ENCODE measurements around the gene ZNF92. TPM values are rescaled to one million over a fixed set of nuclear protein-coding genes. Genes with fewer than 3 reads are reported as not detected.

The ZNF92 gene
- polyA plus RNA-seq, 1 of the 3 experiments (the other 2 are of a cell fraction): 1.6 TPM

GRCh38 chr7:65381742-65382141 lies 8.1 kb downstream of the ZNF92 start (continued):
- TF ChIP-seq, protein P1, sequence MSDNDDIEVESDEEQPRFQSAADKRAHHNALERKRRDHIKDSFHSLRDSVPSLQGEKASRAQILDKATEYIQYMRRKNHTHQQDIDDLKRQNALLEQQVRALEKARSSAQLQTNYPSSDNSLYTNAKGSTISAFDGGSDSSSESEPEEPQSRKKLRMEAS (IDR thresholded peaks at IDR 0.05; ENCODE audit: low read depth): no peak
- TF ChIP-seq TAF1 (IDR thresholded peaks at IDR 0.05; ENCODE audit: borderline replicate concordance, low read depth, low read length) (no peak), RFX5 (IDR thresholded peaks at IDR 0.05; ENCODE audit: low read length) (no peak), RAD21 (IDR thresholded peaks at IDR 0.05; ENCODE audit: low read length) (no peak)
- TF ChIP-seq, protein P2, sequence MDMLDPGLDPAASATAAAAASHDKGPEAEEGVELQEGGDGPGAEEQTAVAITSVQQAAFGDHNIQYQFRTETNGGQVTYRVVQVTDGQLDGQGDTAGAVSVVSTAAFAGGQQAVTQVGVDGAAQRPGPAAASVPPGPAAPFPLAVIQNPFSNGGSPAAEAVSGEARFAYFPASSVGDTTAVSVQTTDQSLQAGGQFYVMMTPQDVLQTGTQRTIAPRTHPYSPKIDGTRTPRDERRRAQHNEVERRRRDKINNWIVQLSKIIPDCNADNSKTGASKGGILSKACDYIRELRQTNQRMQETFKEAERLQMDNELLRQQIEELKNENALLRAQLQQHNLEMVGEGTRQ (IDR thresholded peaks at IDR 0.05; ENCODE audit: borderline replicate concordance, low read depth, low read length): no peak

DNA sequence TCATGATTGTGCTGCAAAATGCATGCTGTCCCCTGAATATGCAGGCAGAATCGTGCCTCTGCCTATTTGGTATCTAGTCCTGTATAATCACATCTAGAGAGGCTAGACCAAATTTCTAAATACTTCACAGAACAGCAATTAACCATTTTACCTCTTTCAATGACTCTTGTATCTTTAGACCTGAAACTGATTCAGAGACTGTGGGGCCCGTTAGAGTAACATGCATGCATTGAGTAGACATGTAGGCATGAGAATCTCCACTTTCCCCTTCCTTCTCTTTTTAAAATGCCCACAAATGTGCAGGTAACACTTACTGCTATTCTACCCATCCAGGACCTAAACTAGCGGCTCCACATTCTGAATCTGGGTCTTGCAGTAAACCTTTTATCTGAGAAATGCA lies 8.8 kb downstream of the ZNF92 start:
- H3K9me3 ChIP-seq: no peaks in the 10 kb centered on the region
- no peaks in the 10 kb centered on the region for H3K27me3 ChIP-seq (ENCODE audit: insufficient read depth)
- H3K9ac ChIP-seq: no peak overlapping the region
- peaks cover 0 to 8% of the 10 kb centered on the region in 2 experiments; a peak in 1 of 4 replicates for H3K4me1 ChIP-seq (ENCODE audit: control insufficient read depth in 1 of 2, insufficient read depth in 2 of 2, low read depth in 1 of 2, low read length in 1 of 2)
- peaks cover 0 to 13% of the 10 kb centered on the region in 2 experiments for H3K36me3 ChIP-seq (replicated peaks in 1 of 2; ENCODE audit: control insufficient read depth in 1 of 2, insufficient read depth in 2 of 2, low read length in 1 of 2)
- peaks cover 50% of the 10 kb centered on the region for H4K20me1 ChIP-seq (ENCODE audit: insufficient read depth)
- H3K79me2 ChIP-seq (ENCODE audit: insufficient read depth): peaks cover 100% of the 10 kb centered on the region
- ChIA-PET CTCF (interaction anchor here (0.9 kb wide), 1 partner anchor 8 kb away, joined by 3 read pairs; no protein-coding TSS in a partner anchor), POLR2A (interaction anchor here (0.6 to 0.7 kb wide), 2 partner anchors 9 to 1034 kb away, joined by 3 read pairs; partner anchors contain the start of gene ZNF92)
- H2AFZ ChIP-seq (ENCODE audit: low read depth): no peak overlapping the region
- TF ChIP-seq GABPA (IDR thresholded peaks at IDR 0.05; ENCODE audit: low read depth) (no peak), ELF1 (IDR thresholded peaks at IDR 0.05) (no peak), JUND (IDR thresholded peaks at IDR 0.05) (no peak), RCOR1 (IDR thresholded peaks at IDR 0.05; ENCODE audit: low read length) (no peak), RAD21 (IDR thresholded peaks at IDR 0.05; ENCODE audit: low read length) (no peak), YY1 (IDR thresholded peaks at IDR 0.05; ENCODE audit: low read depth) (no peak), SMC3 (IDR thresholded peaks at IDR 0.05; ENCODE audit: low read depth, low read length) (no peak), TCF12 (IDR thresholded peaks at IDR 0.05) (no peak), ZBTB33 (IDR thresholded peaks at IDR 0.05; ENCODE audit: borderline replicate concordance, low read depth) (no peak), CTCF (IDR thresholded peaks at IDR 0.05) (no peak)
- TF ChIP-seq, protein P1 (IDR thresholded peaks at IDR 0.05; ENCODE audit: low read depth): no peak
- TF ChIP-seq, protein P2 (IDR thresholded peaks at IDR 0.05; ENCODE audit: borderline replicate concordance, low read depth, low read length): no peak
- no peak overlapping the region for H3K27ac ChIP-seq (ENCODE audit: low read depth in 2 of 2, low read length in 1 of 2)
- H3K9me2 ChIP-seq: no peaks in the 10 kb centered on the region
- H3K4me3 ChIP-seq (ENCODE audit: low read depth in 2 of 2, low read length in 1 of 2): no peak overlapping the region
- WGBS (ENCODE audit: low lambda C conversion rate): 89% methylated on average over 3 of the region's 3 CpGs
- H3F3A ChIP-seq (replicated peaks; ENCODE audit: insufficient read depth): no peaks in the 10 kb centered on the region
- H3K4me2 ChIP-seq: no peak overlapping the region
- DNase-seq: no peak
